GM18858 (cell line): Measurements from ENCODE around the gene DISP2.

ENCODE experiments used
- ATAC-seq: cut with Tn5 transposase; IDR thresholded peaks from one replicate; pipeline ENCODE4 v1.9.1; 2021; ENCODE audit not compliant: unreplicated experiment

DISP2 gene

DNA sequence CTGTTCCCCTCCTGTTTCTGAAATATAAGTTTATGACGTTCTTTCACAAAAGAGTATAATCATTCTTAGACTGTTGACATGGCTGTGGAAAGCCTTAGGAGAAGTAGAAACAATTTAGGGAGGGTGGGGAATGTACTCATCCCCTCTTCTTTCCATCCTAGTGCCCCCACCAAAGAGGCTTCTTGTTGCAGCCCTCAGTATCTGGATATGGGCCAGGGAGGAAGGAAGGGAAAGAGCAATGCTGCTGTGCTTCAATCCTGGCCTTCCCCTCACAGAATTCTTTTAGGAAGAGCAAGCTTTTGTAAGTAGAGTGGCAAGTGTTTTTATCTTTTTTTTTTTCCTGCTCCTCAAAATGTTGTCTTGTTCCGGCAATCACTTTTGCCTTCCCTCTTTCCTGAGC is 32.8 kb upstream of the DISP2 start:
- ATAC-seq: no peak

- ATAC-seq: no peak
These were observed 32.3 kb upstream of the DISP2 start for GRCh38 chr15:40325700-40326099.

DNA sequence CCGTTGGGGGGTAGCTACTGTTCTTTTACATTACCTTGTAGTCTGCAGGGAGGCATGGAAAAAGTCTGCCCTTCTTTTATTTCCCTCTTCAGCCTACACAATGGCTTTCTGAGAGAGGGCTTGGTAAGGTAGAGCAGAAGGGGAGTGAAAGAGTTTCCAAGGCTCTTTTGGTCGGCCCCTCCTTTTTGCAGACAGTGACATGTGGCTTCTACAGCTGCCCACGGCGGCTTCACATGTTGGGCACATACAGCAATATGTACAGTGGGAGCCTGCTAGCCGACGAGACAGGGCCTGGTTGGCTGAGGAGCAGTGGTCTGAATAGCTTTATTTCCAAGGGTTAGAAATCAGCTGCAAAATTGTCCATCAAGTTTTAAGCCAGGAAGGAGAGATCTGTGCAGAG is 30.6 kb upstream of the DISP2 start:
- ATAC-seq: no peak

DNA sequence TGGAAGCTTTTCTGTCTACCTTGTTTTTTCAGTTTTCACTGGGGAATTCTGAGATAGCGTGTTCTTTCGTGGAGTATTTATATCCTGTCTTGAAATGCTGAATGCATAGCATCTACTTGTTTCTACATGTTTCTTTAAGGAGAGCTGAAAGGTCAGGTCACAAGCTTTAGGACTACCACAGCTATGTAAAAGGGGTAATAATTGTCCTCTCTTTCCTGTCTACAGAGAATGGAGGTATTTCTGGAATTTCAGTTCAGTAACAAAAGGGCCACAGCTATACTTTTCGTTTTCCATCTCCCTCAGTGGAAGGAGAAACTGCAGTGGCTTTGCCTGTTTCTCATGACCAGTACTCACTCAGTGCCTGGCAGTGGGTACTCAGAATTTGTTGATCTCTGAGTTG is 29.8 kb upstream of the DISP2 start:
- ATAC-seq: no peak

GRCh38 chr15:40328751-40329150 is 29.3 kb upstream of the DISP2 start:
- ATAC-seq: no peak

GRCh38 chr15:40329804-40330203 is 28.2 kb upstream of the DISP2 start:
- ATAC-seq: no peak

GRCh38 chr15:40330368-40330836 is 27.6 kb upstream of the DISP2 start:
- ATAC-seq: no peak

GRCh38 chr15:40331026-40331425 is 27.0 kb upstream of the DISP2 start:
- no peak for ATAC-seq

DNA sequence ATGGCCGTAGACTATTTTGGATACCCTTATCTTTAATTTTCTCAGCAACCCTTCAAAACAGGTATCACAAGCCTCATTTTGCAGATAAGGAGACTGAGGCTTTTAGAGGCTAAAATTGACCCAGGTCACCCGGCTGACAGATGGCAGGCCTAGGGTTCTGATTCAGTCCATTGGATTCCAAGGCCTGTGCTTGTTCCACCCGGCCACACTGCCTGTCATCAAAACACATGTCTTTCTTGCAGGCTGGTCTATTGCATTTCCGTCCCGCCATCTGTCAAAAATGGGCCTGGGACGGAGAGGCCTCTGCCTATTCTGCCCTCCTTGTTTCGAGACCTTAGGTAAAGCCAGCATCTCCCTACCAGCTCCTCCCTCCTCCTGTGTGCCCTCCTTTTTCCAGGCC is 26.4 kb upstream of the DISP2 start:
- no peak for ATAC-seq

DNA sequence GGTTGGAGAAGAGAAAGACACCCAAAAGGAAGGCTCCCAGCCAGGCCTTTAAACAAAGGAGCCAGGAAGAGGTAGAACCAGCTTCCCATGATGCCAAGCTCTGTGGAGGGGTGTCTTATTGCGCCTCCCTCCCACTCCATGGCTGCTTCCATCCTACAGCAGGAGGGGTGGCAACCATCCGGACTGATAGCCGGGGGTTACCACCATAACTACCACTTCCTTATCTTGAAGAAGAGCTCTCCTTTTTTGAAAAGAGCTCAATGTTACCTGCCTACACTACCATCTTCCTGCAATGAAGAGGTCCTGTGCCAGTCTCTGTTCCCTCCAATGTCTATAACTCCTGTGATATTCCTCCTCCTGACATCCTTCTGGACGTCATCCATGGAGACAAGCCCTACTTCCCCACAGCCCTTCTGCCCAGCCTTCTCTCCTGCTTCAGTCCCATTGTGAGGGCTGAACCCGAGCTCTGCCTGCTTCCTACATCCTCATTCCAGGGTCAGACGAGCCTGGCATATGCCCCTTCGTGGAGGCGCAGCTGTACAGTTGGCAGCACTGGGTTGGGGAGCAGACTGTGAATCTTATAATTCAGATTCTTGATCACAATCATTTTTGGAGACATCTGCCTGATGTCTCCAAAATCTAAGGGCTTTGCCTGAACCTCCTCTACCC is 25.8 kb upstream of the DISP2 start:
- ATAC-seq: no peak

DNA sequence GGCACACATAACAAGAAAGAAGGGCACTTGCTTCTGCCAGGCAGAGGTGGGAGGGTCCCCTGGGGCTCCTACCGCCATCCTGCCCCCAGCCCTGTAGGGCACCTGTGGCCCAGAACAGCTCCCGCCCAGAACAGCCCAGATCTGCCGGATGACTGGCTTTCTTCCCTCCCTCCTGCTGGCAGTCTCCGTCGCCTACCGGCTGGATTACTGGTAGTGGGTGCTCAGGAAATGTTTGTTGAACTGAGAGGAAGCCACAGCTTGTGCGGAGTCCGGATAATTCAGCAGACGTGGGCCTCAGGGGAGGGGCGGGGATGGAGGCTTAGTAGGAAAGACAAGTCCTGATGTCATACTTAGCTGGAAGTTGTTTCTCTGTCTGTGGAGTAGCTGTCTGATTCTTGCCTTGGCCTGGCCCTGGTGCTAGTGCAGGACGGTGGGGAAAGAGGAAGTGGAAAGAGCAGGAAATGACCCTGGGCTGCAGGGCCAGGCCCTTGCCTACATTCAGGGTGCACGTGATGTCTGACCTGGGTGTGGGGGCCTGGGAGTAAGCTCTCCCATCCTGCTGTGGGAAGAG is 24.0 kb upstream of the DISP2 start:
- no peak for ATAC-seq

DNA sequence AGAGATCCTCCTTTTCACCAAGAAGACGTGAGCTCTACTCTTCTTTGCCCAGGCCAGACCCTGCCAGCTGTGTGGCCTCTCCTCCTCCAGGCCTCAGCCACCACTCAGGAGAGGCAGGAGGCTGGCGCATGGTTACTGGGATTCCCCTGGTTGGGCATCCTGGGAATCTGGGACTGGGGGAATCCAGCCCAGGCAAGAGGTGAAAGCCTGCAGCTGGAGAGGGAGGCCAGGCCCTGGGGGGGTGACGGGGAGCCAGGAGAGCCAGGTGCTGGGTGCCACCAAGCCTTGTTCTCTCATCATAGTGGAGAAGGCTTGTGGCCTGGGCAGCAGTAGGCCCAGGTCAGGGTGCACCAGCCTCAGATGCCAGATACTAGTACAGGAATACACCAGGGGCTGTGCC is 23.5 kb upstream of the DISP2 start:
- no peak for ATAC-seq

- no peak for ATAC-seq
These were observed 22.9 kb upstream of the DISP2 start for GRCh38 chr15:40334941-40335795.

- ATAC-seq: no peak
These were observed 21.9 kb upstream of the DISP2 start for GRCh38 chr15:40335938-40336743.

- no peak for ATAC-seq
These were observed 21.3 kb upstream of the DISP2 start for GRCh38 chr15:40336744-40337122.

- no peak for ATAC-seq
These were observed 20.4 kb upstream of the DISP2 start for GRCh38 chr15:40337597-40337996.

DNA sequence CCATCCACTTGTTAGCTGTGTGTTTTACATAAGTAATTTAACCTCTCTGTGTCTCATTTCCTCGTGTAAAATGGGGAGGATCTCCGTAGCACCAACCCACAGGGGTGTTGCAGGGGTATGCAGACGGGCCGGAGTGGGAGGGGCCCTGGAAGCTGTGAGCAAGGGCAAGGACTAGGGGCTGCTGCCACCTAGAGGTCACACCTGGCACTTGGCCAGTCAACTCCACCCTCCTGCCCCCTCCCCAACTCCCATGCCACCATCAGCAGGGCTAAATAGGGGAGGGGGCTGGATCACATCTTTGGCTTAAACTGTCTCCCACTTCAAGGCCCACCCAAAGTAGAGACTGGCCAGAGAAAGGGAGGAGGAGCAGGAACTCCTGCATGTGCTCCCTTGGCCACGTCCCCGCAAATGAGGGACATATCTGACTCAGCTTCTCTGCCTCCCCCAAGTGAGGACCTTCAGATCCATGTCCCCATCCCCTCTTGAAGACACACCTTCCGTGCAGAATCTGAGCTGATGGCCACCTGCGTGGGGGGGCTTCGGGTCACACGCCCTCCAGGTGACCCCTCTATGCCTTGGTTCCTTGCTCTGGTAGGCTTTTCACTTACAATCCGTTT is 19.9 kb upstream of the DISP2 start:
- peak; percentile 49 for ATAC-seq

- no peak for ATAC-seq
These were observed 18.9 kb upstream of the DISP2 start for GRCh38 chr15:40338921-40339620.

- no peak for ATAC-seq
These were observed 18.4 kb upstream of the DISP2 start for GRCh38 chr15:40339621-40339945.

DNA sequence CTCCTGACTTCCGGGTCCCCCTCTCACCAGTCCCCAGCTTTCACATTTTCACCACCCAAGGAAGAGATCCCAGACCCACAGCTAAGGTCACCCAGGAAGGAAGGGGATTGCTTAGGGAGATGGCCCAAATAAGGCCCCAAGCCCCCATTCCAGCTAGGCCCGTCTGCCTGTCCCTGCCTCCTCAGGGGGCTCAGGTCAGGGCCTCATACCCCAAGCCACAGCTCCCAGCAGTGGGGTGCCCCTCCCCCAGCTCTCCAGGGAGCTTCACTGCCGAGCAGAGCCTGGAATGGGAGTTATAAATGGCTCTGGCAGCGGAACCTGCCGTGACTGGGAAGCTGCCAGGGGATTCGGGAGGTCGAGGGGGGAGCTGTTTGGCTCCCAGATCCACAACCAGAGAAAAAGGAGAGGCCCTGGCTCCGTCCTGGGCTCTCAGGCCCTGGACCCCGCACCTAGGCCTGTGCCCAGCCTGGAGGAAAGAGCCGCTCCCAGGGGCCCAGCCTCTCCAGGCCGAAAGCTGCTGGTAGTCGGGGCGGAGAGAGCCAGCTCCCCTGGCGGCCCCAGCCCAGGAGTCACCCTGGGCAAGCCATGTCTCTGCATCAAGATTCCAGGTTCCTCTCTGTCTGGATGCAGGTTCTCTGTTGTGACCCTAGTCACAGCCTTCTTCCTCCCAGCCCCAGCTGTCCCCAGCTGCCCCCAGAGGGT is 17.8 kb upstream of the DISP2 start:
- ATAC-seq: no peak
